ENCODE results near the gene CFL2. TPM values are rescaled to one million over a fixed set of nuclear protein-coding genes. Genes with fewer than 3 reads are reported as not detected.

The CFL2 gene
- total RNA-seq, 2 donors from 2014 or later: 10.9 to 32.3 TPM

- H3K27ac ChIP-seq: no peak overlapping the region
- ATAC-seq (no peak), DNase-seq (no peak)
- H3K4me3 ChIP-seq: no peak overlapping the region
- no peak for TF ChIP-seq POLR2A (IDR thresholded peaks at IDR 0.05)
- TF ChIP-seq, protein P1, sequence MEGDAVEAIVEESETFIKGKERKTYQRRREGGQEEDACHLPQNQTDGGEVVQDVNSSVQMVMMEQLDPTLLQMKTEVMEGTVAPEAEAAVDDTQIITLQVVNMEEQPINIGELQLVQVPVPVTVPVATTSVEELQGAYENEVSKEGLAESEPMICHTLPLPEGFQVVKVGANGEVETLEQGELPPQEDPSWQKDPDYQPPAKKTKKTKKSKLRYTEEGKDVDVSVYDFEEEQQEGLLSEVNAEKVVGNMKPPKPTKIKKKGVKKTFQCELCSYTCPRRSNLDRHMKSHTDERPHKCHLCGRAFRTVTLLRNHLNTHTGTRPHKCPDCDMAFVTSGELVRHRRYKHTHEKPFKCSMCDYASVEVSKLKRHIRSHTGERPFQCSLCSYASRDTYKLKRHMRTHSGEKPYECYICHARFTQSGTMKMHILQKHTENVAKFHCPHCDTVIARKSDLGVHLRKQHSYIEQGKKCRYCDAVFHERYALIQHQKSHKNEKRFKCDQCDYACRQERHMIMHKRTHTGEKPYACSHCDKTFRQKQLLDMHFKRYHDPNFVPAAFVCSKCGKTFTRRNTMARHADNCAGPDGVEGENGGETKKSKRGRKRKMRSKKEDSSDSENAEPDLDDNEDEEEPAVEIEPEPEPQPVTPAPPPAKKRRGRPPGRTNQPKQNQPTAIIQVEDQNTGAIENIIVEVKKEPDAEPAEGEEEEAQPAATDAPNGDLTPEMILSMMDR (IDR thresholded peaks at IDR 0.05): no peak
- no peaks in the 10 kb centered on the region for H3K36me3 ChIP-seq (replicated peaks in 1 of 2; ENCODE audit: insufficient read depth in 1 of 2, low read depth in 2 of 2)
- H3K27me3 ChIP-seq: no peaks in the 10 kb centered on the region
- intact Hi-C loops (cut with DNase I): no loop called here
- WGBS, 2 donors: 54 to 66% methylated on average over 3 of the region's 3 CpGs
- H3K4me1 ChIP-seq: peaks cover 21% of the 10 kb centered on the region
- H3K9me3 ChIP-seq: no peaks in the 10 kb centered on the region
Observed at GRCh38 chr14:34688470-34689206, 25.8 kb downstream of the CFL2 start.

DNA sequence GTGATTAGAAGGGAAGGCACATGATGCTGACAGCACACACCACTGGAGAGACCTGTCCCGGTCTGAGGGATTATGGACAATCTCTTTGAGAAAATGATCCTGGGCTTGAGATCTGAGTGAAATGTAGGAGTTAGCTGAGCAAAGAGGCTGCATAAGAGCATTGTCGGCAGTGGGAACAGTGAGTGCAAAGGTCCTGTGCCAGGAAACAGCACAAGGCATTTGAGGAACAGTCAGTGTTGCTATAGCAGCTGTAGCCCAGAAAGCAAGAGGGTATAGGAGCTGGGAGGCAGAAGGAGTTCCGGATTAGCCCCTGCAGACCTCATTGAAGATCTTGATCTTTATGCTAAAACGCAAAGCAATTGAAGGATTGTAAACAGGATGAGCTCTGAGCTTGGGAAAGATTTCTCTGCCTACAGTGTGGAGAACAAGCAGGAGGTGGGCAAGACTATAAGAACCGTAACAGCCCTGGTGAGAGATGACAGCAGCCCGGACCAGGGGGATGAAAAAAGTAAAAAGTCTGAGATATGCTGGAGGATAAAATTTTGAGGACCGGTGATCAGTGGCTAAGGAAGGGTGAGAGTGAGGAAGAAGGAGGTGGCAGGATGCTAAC, 28.5 kb downstream of the CFL2 start:
- H3K36me3 ChIP-seq (replicated peaks in 1 of 2; ENCODE audit: insufficient read depth in 1 of 2, low read depth in 2 of 2): no peaks in the 10 kb centered on the region
- intact Hi-C loops (cut with DNase I): no loop called here
- ATAC-seq (no peak), DNase-seq (no peak)
- no peaks in the 10 kb centered on the region for H3K9me3 ChIP-seq
- no peak overlapping the region for H3K27ac ChIP-seq
- H3K4me1 ChIP-seq: peaks cover 8% of the 10 kb centered on the region
- no peaks in the 10 kb centered on the region for H3K27me3 ChIP-seq
- TF ChIP-seq POLR2A (IDR thresholded peaks at IDR 0.05): no peak
- TF ChIP-seq, protein P1 (IDR thresholded peaks at IDR 0.05): no peak
- 58 to 81% methylated on average over 7 of the region's 7 CpGs for WGBS, 2 donors
- no peak overlapping the region for H3K4me3 ChIP-seq

- intact Hi-C loops (cut with DNase I): no loop called here
- ATAC-seq: no peak
- no peak for DNase-seq
- Histone ChIP-seq H3K27ac (no peak overlapping the region), H3K4me1 (no peaks in the 10 kb centered on the region), H3K4me3 (no peak overlapping the region), H3K27me3 (no peaks in the 10 kb centered on the region), H3K36me3 (replicated peaks in 1 of 2; ENCODE audit: insufficient read depth in 1 of 2, low read depth in 2 of 2) (no peaks in the 10 kb centered on the region), H3K9me3 (no peaks in the 10 kb centered on the region)
- TF ChIP-seq, protein P1 (IDR thresholded peaks at IDR 0.05): no peak
- no peak for TF ChIP-seq POLR2A (IDR thresholded peaks at IDR 0.05)
Observed at GRCh38 chr14:34684578-34684977, 29.8 kb downstream of the CFL2 start.

- H3K27me3 ChIP-seq: no peaks in the 10 kb centered on the region
- H3K9me3 ChIP-seq: no peaks in the 10 kb centered on the region
- H3K4me1 ChIP-seq: no peaks in the 10 kb centered on the region
- TF ChIP-seq, protein P1 (IDR thresholded peaks at IDR 0.05): no peak
- TF ChIP-seq POLR2A (IDR thresholded peaks at IDR 0.05): no peak
- no peaks in the 10 kb centered on the region for H3K36me3 ChIP-seq (replicated peaks in 1 of 2; ENCODE audit: insufficient read depth in 1 of 2, low read depth in 2 of 2)
- no peak overlapping the region for H3K4me3 ChIP-seq
- no peak overlapping the region for H3K27ac ChIP-seq
- 58 to 94% methylated on average over 2 of the region's 2 CpGs for WGBS, 2 donors
- intact Hi-C loops (cut with DNase I): no loop called here
- DNase-seq (no peak), ATAC-seq (no peak)
Observed at GRCh38 chr14:34682787-34683321, 31.5 kb downstream of the CFL2 start.

All from body of pancreas (tissue), 4 donors.